Erythroblast (primary cell): ENCODE results near the gene RAMAC.
"Not testable (repeated sequence)": the region's sequence is repeated elsewhere in the genome, so short reads cannot be mapped to it uniquely, and the experiment has no call there.

ENCODE experiments used
- DNase-seq, 2 experiments: peaks; one replicate each; lab custom pipeline; 2025; lab: John Stamatoyannopoulos, UW
- GATA1 ChIP-seq: IDR thresholded peaks from 2 replicates; pipeline ENCODE4 v1.6.1; 2011; ENCODE audit warnings: low read depth, mild to moderate bottlenecking, control low read depth, low read length, moderate library complexity
- POLR2A ChIP-seq: IDR thresholded peaks from 2 replicates; pipeline ENCODE4 v1.6.1; 2011; ENCODE audit warnings: mild to moderate bottlenecking, low read length

The RAMAC gene

DNA sequence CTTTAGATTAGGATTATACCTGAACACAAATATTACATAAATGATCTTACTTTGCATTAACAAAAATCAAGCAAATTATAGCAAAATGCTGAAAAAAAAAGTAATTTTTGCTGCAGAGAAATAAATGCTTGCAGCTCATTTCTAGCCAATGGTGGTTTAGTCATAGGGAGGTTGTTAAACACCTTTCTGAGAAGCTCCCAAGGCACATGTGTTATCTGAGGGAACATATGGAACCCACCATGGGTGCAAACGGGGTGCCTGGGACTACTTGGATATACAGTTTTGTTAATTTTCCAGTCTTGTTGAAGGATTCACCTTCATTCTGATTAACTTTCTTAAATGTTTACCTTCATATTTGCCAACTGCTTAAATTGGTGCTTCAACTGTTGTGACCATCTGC lies 8.9 kb upstream of the RAMAC start:
- TF ChIP-seq POLR2A, result no peak
- no peak for TF ChIP-seq GATA1
- peak in 1 of 2 experiments; percentile 7 for DNase-seq

DNA sequence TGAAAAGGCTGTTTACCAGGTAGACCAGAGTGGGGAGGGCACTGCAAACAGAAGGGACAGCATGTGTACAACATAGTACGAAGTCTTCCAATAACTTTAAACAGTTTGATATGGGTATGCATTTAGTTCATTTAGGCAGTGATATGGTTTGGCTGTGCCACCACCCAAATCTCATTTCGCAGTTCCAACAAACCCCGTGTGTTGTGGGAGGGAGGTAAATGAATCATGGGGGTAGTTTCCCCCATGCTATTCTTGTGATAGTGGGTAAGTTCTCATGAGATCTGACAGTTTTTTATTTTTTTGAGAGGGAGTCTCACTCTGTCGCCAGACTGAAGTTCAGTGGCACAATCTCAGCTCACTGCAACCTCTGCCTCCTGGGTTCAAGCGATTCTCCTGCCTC lies 7.6 kb upstream of the RAMAC start:
- no peak for DNase-seq
- TF ChIP-seq POLR2A (no peak), GATA1 (no peak)

DNA sequence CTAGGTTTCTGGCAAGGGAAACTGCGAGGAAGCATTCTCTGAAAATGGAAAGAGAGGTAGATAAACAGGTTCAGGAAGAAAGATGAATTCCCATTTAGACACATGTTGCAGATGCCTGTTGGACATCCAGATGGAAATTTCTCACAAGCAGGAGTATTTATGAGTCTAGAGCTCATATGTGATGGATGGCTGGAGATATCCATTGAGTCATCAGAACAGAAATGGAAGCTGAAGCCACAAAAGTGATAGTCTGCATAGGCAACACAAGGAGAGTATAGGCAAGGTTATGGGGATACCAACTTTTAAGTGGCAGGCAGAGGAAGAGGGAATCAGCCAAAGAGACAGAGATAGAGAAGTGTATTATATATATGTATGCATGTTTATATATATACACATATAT lies 6.3 kb upstream of the RAMAC start:
- TF ChIP-seq GATA1 (no peak), POLR2A (no peak)
- DNase-seq, result no peak

DNA sequence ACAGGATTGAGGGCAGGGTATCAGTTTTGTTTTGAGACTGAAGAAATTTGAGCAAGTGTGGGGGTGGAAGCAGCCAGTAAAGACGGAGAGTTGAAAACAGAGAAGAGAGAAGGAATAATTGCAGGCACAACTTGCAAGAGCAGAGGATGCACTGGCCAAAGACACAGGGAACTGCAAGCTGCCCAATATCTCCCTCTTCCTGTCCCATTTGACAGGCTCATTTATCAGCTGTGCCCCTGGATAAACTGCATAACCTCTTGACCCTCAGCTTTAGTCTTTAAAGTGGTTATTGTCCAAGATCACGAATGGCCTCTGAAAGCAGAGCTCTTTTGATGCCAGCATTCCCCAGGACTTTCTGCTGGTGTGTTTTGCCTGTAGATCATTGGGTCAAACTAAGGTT lies 5.0 kb upstream of the RAMAC start:
- no peak for DNase-seq
- TF ChIP-seq GATA1 (no peak), POLR2A (no peak)

DNA sequence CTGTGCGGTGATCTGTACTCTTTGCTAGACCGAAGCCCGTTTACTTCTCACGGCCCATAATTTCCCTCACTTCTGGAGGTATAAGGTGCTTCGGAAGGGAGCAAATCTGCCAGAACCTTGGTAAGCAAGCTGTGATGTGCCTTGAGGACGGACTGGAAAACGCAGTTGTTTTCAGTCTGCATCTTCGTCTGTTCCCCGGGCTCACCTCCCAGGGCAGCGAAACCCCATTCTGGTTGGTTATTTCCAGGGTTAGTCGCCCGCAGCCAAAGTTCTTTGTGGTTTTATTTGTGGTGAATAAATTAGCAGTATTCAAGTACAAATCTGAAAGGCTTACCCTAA lies 401 bp downstream of the RAMAC start:
- DNase-seq, result no peak
- TF ChIP-seq GATA1, result no peak
- TF ChIP-seq POLR2A, result peak; percentile 70

DNA sequence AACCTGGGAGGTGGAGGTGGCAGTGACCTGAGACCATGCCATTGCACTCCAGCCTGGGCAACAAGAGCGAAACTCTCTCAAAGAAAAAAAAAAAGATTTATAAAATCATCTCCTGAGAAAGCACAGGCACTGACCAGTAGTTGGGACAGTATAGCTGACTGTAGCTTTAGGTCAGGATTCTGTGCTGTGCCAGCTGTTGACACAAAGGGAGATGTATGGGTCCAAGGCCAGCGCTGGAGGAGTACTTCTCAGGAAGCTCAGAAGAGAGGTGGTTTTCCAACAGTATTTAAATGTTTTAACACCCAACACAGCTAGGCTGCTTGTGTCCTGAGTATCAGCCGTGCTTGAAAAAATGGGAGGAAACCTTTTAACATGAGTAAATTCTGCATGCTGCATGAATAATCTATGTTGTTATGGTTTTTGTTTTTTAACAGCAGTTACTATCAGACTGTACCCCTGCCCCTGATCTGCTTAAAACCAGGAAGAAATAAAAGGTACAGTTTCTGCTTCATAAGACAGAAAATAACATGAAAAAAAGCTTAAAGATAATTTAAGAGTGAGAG lies 6.5 kb downstream of the RAMAC start:
- TF ChIP-seq POLR2A (no peak), GATA1 (no peak)
- no peak for DNase-seq

DNA sequence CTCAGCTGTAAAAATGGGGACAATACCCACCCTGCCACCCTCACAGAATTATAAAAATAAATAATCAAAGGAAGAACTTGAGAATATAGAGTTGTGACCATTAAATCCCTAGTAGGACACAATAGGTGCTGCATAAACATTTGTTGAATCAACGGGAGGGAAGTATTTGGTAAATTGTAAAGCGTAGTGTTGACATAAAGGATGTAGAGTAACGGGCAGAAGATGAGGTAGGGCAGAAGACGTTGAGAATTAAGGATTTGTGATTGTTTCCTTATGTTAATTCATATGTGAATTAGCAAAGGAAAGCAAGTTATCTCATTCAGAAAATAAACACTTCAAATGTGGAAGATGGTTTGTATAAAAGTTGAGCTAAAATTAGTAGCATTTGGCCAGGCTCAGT lies 7.1 kb downstream of the RAMAC start:
- no peak for DNase-seq
- no peak for TF ChIP-seq POLR2A
- TF ChIP-seq GATA1, result no peak

DNA sequence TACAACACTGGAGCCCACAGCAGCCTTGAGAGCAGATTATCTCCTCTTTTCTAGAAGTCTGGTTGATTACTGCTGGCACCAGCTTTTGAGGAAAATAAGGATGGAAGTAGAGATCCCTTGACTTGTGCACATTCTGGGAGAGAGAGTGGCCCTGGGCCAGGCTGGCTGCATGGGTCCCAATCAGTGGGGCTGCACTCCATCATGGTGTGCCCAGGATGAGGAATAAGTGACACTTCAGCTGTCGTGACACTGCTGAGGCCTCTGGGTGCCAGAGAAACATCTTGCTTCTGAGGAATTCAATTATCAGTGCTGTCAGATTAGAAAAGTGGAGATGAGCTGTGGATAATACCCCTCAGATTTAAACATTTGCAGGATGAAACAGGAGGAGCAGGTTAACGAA lies 9.1 kb downstream of the RAMAC start:
- TF ChIP-seq POLR2A (no peak), GATA1 (no peak)
- no peak for DNase-seq

DNA sequence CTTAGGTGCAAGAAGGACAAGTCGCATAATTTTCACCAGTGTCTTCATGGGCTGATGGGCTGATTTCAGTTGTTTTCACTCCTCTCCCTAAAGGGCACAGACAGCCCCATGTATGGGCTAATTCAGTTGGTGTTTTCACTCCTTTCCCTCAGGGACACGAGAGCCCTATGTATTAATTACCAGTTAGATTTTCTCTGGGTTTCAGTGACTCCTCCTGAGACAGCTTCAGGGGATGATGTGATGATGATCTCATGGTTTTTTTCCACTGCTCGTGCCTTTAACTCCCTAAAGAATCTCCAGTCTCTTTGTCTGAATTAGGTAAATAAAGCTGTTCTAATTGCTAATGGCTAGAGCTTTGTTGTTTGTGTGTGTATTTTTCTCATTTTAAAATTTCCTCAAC lies 9.9 kb downstream of the RAMAC start:
- TF ChIP-seq GATA1, result no peak
- no peak for TF ChIP-seq POLR2A
- no peak for DNase-seq

DNA sequence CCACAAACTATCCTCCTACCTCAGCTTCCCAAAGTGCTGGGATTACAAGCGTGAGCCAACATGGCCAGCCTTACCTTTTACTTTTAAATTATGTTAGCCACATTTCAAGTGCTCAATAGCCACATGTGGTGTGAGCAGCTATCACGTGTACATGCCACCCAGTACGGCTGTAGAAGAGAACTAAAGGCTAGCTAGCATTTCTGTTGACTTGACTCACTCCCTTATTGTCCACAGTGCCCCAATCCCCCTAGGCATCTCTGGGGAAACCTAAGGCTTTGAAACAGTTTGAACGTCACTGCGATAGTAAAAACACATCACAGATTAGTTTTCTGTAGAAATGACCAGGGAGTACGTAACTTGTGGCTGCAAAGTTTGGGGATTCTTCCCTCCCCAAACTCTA lies 13.4 kb downstream of the RAMAC start:
- DNase-seq, result no peak

DNA sequence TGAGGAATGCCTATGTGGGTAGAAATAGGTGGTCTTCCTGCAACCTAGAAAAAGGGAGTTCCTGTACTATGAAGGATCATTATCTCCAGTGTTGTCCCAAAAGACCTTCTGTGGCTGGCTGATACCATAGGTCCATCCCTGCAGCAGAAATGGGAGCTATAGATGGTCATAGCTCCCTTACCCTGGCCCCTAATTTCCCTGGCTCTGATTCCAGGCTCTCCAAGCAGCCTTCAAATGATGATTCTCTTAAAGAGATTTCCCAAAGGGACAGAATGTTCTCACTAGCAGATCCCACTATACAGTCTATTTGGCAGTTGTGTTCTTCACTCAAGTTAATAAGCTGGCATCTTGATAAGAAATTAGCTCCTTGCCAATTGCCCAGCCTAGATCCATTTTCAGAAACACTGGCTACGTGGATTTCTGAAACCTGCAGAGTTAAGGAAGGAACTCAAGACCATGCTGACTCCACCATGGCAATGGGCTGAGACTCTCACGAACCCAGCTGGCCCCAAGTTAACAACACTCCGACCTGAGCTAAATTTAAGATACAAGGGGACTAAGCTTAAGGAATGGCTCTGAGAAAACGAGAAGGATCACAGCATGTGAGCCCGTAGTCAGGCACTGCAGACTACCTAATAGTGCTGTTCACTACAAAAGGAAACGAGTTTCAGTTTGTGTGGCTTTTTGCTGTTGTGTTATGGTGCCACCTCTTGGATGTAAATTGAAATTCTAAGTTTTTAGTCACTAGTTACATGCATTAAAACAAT lies 14.1 kb downstream of the RAMAC start:
- peak; percentile 82 to 85 for DNase-seq
- TF ChIP-seq GATA1, result no peak
- peak; percentile 49 for TF ChIP-seq POLR2A

More for the DNA sequence above, 13.4 kb downstream of the RAMAC start:
- TF ChIP-seq GATA1 (no peak), POLR2A (no peak)

DNA sequence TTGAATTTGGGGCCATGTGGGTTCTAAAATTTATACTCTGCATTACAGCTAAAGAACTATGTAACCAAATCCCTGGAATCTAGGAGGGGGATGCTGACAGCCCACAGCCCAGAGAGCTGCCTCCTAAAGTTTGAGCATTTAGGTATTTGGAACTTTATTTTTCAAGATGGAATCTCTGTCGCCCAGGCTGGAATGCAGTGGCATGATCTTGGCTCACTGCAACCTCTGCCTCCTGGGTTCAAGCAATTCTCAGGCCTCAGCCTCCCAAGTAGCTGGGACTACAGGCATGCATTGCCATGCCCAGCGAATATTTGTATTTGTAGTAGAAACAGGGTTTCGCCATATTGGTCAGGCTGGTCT lies 14.6 kb downstream of the RAMAC start:
- not testable (repeated sequence) for DNase-seq

DNA sequence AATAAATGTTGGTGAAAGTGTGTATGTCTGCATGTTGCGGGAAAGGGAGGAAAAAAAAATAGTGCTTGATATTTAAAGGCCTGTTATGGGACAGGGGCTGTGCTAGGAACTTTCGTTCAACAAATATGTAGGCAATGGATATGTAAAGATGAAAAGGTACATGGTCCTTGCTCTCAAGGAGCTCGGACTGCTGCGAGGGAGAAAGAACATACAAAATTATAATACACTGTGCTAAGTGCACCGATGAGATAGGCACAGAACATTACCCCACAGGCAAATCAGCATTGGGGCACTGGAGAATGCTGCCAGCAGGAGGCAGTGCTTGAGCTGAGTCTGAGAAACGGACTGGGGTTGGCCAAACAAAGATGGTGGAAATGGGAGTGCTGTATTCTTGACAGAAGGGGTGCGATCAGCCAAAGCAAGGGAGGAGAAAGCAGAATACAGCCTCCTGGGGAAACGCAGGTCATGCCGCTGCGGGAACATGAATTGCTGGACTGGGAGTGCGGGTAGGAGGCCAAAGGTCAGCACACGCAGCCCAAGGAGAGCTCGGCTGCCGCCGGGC lies 24.8 kb downstream of the RAMAC start:
- peak; percentile 89 to 91 for DNase-seq
- no peak for TF ChIP-seq POLR2A
- TF ChIP-seq GATA1, result no peak

DNA sequence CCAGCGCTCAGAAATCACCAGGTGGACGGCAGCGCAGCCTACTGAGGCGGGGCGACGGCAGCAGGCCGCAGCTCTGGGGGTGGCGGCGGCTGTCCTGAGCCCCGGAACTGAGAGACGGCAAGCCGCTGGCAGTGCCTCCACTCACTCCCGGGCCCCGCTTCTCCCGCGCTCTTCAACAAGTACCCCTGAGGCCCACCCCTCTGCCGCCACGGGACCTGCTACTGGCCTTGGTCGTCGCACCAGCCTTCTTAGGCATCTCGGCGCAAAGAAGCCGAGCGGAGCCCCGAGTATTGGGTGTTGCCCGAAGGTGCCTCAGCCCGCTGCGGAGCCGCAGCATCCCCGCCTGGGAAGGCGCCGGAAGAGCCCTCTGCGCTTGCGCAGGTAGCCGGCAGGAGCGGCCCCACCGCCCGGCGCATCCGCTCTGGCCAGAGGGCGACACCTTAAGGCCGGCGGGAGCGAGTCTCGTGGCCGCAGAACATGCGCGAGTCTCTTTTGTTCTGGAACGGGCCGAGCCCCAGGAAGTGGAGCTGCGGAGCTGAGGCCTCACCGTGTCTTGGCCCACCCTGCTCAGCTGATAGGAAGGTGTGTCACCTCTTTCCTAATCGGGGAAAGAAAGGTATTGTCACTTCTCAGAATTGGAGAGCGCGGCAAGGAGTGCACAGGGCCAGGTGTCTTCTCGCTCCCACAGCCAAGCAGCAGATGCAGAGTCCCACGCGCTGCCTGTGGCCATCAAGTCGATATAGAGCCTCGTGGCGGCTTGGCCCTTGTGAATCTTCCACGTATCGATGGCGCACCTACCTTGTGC lies 25.5 kb downstream of the RAMAC start, which contains the start of gene C15orf40:
Gene C15orf40 (minus strand): TSS at position 369 of the 805 bp plus-strand sequence. CDS start 32 bp downstream, at position 337.
- TF ChIP-seq POLR2A, result peak; percentile 83
- TF ChIP-seq GATA1, result no peak
- DNase-seq, result peak; percentile 92 to 94
